GM19452 (cell line): ENCODE data around the gene LPAR5.
A peak's percentile ranks its signal among the peaks of the same experiment; 100 is the strongest.

Experiments used
- ATAC-seq: cut with Tn5 transposase; IDR thresholded peaks from one replicate; pipeline ENCODE4 v1.9.1; 2021; ENCODE audit not compliant: unreplicated experiment

The LPAR5 gene

DNA sequence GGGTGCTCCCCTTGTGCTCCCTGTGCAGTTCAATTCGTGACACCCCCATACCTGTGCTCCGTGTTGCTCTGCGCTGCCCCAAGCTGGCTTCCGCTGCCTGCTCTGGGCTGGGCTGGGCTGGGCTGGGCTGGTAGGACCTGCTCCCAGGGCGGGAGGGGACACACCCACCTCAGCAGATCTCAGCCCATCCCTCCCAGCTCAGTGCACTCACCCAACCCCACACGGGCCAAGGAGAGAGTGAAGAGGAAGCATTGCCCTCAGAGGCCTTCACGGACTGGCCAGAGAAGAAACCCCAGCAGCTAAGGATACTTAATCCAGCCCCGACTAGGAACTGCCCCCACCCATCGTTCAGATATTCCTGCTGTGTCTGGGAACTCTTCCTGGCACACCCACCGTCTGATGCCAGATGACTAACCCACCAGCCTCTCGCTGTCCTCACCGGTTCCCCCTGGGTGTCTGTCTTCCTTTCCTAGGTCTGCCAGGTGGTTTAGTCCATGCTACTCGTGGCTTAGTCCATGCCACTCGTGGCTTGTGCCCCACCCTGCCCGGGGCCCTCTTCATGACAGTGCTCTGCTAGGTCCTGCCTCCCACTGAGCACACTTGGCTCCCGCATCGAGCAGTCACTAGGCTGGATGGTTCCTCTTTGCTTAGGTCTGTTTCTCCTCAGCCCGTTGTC lies at the start of gene LPAR5:
TSS of gene LPAR5 (minus strand) at position 104 of the 676 bp plus-strand sequence. CDS start 14,711 bp downstream, outside the sequence.
- no peak for ATAC-seq

DNA sequence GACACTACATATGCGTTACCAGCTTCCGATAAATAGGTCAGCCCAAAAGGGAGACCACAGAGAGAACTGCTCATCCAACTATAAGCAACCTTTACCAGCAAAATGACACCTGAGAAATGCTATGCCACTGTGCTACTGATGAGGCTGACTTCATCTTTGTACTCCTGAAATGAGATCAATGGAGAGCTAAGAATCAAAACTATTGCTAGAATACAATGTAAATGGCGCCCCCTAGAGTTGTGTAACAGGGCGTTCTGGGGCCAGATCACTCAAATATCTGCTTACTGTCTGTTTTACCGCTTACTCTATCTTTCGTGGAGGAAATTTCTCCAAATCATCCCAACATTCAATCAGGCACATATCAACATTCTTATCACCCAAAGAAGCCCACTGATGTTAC lies 48.9 kb upstream of the LPAR5 start:
- ATAC-seq = no peak

DNA sequence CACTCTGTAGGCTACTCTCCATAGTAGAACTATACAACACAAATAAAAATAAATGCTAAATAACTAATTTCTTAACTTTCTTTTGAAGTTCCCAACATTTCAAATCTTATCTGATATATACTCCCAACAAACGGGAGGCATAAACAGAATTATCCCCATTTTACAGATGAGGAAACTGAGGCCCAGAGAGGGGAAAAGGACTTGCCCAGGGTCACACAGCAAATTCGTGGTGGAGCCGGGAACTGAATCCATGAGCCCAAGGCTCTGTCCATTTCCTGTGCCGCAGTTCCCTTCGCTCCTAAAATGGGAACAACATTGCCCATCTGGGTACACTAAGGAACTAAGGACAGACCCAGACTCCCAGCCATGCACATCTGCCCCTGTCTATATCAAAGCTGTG lies 41.2 kb upstream of the LPAR5 start:
- ATAC-seq = no peak

DNA sequence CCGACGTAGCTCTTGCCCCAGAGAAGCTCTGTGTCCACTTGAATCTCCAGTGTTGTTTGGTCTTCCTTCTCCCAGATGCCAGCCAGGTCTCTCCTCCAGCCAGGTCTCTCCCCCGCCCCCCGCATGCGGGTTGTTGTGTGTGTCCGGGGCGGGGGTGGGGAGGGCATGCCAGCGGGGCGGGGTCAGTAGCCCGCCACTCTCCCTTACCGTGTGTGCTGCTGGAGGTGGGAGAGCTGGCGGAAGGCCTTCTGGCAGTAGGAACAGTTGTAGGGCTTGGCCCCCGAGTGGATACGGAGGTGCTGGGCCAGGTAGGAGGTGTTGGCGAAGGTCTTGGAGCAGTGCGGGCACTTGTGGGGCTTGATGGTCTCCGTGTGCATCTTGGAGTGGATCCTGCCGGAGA lies 36.4 kb upstream of the LPAR5 start:
- ATAC-seq = no peak

DNA sequence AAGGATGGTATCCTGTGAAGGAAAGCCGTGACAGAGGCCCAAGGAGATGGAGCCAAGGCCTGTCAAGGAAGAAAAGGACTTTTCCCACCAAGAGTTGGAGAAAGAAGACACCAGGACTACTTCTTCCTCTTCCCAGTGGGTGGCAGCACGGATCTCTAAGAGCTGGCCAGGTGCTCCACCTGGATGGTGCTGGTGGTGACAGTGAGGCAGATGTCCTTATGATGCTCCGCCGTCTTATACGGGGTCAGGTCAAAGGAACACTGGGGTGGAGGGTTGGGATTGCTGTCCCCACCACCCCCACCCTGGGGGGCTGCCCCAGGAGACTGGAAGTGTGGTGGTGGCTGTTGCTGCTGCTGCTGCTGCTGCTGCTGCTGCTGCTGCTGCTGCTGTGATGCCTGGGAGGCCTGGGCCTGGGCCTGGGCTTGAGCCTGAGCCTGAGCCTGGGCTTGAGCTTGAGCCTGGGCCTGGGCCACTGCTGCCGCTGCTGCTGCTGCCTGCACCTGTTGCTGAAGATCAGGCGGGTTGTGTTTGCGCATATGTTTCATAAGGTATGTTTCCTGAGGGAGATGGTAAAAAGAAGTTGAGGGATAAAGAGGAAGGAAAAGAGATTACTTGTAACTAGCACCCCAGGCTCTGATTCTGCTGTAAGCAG lies 31.9 kb upstream of the LPAR5 start:
- no peak for ATAC-seq

DNA sequence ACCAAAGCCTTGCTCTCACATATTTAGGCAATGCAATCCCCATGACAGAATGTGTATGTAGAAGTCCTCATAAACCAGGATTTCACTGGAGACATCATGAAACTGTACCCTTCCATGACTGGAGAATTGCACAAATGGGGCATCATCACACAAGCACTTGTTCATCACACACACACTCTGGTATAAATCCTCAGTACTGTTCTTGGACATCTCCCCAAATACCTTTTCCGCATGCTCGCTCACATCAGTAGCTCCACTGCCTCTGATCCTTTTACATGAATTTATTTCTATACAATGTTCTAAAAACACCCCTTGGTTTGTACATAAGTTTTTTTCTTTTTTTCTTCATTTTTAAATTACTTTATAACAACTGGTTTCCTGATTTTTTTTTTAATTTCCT lies 30.5 kb upstream of the LPAR5 start:
- no peak for ATAC-seq

DNA sequence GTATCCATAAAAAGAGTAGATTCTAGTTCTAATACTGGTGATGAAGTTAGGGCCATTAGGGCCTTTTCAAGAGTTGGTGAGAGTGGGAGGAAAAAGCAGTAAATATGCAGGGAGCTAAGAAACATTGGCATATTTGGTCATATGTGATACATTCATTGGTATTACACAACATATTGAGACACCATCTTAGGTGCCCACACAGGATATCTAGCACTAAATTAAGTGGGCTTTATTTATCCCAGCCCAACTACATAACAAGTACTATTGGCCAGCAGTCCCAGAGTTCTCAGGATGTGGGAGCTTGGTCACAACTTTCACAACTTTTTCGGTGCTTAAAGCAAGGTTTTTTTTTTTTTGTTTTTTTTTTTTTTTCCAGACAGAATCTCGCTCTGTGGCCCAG lies 29.1 kb upstream of the LPAR5 start:
- no peak for ATAC-seq

DNA sequence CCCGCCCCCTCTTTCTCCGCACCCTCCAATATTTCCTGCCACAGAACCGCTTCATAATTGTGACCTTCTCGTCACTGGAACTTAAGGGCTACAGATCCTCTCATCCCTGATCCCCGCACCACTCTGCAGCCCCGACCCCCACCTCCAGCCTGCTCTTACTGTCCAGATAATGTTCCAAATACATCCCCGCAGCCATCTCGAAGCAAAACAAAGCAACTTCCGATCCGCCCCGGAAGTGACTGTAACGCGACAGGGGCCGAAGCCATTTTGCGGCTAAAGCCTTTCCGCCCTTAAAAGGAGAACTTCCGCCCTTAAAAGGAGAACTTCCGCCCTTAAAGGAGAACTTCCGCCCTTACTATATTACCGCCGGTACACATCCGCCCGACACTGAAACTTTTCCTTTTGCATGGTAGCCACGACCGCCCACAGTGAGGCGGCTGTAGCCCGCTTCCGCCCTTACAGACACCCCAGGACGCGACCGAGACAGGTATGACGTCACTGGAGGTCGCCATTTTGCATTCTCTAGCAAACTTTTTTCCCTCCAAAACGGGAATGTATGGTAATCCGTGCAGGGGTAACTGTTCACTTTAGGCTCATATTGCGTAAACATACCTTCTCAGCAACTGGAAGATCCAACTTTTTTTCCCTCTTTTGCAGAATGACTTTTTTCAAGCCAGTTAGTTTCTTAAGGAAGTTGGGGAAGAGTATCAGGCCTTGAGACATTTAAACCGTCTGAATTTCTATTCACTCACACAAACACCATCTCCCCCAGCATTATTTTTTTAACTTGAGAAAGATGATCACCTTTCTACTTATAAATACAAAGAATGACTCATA lies 27.4 kb upstream of the LPAR5 start, which contains the start of gene ING4:
TSS of gene ING4 (minus strand) at position 214 of the 837 bp plus-strand sequence. CDS start at position 196, 18 bp downstream.
- peak; percentile 98 for ATAC-seq

DNA sequence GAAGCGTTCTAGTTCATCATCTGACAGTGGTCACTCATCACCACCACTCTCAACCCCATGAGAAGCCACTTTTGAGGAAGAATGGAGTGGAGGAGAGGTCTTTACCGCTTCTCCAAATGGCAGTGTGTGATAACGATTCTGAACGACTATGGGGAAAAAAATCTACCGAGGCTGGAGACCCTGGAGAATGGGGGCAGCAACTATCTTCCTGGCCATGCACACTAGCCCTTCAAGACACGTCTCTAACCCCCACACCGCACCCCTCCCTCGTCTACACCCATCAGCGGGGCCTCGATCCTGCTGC lies 26.8 kb upstream of the LPAR5 start:
- no peak for ATAC-seq

DNA sequence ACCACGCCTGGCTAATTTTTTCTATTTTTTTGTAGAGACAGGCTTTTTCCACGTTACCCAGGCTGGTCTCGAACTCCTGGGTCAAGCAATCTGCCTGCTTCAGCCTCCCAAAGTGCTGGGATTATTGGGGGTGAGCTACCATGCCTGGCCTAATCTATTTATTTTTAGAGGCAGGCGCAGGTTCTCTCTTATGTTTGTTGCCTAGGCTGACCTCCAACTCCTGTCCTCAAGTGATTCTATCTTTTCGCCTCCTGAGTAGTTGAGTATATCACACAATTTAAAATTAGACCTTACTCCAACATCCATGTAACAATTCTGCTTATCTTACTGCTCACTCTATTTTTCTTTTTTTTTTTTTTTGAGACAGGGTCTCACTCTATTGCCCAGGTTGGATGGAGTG lies 18.2 kb upstream of the LPAR5 start:
- ATAC-seq = no peak

DNA sequence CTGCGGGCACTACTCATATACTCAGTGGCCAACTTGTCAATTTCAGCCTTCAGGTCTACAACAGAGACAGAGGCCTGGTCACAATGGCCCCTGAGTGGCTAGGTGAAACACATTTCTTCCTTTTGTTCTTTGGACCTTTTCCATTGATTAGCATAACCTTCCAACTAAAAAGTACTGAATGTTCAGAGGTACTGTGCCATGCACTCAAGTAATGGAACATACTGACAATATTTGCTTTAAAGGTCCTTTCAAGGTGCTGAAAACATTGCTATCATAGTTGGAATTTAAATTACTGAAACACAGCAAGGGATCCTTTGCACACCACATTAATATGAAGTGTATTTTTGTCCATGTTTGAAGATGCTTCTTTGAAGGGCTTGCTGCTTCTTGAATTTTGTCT lies 17.6 kb upstream of the LPAR5 start:
- no peak for ATAC-seq

DNA sequence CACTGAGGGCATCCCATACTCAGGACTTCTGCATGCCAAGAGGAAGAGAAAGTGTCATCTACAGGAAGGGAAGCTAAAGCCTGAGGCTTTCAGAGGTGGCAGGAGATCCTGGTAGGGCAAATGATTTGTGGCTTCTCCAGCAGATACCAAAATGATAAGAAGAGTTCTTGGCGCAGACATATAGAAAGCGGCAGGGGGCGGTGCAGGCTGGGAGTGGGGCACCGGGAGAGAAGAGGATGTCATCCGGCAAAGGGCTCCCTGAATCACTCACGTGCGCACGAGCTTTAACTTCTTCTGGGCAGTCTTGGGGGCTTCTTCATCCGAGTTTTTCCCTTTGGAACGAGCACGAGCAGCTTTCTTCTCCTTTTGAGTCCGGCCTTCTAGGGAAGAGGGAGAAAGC lies 16.6 kb upstream of the LPAR5 start:
- no peak for ATAC-seq

DNA sequence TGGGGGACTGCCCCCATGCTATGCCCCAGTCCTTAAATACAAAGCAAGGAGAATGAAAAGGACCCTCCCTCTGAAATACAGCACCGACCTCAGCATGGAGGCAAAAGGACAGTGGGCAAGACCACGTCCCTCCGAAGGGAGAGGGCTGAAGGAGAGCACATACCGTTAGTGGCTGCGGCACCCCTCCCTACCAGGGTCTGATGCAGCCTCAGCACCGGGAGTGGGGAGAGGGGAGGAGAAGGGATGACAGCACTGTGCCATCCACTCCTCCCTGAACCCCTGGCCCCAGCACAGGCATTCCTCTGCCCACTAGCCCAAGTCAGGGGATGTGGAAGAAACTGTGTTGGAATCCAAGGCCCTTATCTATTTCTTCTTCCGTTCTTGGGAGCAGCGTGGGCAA lies 15.1 kb upstream of the LPAR5 start:
- ATAC-seq = no peak

DNA sequence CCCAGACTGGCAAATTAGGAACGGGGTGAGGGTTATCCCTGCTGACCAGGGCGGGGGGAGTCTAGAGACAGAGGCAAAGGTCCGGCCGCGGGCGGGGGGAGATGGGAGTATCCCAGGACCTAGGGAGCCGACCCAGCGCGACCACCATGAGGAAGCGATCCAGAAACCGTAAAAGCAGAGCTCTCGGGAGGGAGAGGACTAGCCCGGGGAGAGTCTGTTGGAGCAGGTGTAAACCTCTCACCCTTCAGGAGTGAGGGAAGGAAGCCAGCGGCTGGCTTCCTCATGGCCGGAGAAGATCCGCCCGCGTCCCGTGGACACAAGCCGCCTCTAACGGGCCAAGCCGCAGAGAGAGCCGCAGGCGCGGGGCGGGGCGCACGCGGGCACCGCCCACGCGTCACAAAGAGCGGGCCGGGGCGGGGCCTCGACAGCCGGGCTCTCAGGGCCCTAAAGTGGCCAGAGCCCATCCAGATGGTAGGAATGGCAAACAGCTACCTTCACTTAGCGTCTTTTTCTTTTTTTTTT lies 11.4 kb upstream of the LPAR5 start, which contains the start of gene ACRBP:
TSS of gene ACRBP (minus strand) at position 350 of the 522 bp plus-strand sequence. CDS start at position 284, 66 bp downstream.
- no peak for ATAC-seq

DNA sequence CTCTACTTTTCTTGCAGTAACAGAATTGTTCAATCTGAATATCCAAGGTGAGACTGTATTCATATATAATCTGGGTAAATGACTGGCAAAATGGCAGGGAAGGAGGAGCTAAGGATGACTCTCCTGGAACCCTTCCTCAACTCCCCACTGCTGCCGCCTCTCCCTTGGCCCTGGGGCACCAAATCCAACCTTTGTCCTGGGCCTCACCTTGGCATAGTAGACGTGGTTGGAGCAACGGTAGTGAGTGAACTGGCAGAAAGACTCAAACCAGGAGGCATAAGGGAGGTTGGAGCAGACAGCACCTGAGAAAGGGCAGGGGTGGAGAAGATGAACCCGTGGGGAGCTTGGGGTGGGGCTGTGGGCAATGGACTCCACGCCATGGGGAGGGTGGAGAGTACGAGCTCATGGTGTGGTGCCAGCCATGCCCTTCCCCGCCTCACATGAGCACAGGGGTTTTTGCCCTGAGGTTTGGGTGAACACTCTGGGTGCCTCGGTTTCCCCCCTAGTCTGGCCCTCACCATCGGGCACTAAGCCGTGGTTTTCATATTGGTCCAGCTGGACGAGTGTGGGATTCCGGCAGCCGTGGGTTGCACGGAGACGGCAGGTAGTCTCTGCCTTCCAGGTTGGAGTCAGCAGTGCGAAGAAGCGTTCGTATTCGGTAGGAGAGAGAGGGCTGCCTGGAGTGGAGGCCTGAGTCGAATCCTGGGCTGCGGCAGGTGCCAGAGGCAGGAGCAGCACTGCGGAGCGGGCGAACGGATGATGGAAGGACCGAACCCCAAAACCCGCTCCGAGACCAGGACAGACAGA lies 10.7 kb upstream of the LPAR5 start:
- ATAC-seq = no peak

DNA sequence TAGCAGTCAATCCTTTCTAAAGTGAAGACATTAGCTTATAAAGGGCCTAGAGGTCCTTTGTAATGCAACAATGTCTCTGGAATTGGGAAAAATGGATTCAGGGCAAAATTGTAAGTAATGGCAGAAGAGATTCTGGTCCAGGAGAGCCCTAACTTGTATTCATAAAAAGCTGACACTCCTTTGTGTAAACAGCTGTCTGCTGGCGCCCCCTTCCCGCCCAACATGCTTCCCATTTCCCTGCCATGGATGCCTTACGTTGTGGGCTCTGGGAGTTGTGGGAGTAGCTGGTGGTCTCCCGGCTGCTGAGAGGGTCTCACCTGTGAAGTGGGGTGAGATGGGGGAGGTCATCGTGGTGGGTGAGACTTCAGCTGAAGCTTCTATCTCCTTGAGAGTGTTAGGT lies 9.1 kb upstream of the LPAR5 start:
- ATAC-seq = no peak

DNA sequence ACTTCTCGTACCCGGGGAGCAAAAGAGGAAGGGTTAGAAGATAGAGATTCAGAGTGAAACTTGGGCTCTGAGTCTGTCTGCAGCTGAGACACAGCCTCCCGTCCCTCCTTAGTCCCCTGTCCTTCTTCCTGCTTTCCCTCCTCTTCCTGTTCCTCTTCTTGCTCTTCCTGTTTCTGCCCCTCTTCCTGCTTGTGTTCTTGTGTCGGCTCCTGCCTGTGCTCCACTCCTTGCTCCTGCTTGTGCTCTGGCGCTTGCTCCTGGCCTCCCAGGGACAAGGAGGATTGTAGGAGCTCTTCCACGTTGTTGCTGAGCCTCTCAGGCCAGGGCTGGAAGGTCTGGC lies 8.5 kb upstream of the LPAR5 start:
- no peak for ATAC-seq

DNA sequence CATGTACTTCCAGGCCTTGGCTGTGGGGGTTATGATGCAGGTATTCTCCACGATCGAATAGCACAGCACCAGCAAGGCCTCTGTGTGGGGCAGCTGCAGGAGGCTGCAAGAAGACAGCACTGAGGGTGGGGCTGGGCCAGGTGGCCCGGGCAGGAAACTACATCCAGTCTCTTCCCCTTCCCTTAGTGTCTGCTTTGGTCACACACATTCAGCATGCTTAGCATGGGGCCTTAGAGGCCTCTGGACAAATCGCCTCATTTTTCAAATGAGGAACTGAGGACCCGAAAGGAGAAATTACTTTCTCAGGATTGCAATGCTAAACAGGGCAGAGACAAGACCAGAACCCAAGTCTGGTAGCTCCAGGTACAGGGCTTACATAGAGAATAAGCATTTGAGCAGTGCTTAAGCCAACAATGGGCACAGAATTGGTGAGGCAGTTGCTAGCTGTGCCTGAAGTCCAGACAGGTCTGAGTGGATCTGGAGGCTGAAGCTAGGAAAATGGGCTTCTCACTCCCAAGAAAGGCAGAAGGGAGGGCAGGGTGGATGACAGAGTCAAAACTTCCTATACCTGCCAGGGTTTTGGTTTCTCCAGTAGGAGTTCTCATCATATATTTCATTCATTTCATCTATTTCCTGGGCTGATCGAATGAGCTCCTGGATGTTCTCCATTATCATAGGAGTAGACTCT lies 8.0 kb upstream of the LPAR5 start:
- ATAC-seq = no peak

DNA sequence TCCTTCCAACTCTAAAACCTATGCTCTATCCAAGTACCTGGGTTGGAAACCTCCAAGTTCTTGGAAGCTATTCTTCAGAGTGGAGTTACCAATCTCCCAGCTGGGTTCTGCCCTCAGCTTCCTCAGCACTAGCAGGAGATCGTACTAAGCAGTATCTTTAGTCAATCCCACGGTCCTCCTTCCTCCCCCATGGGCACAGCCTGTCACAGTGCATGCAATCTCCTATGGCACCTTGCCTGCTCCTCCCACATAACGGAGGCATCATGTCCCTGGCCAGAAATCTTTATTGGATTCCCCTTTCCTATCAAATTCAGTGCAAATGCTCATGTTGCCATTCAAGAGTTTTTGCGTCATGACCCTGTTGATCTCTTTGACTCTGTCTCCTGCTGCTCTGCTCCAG lies 5.4 kb upstream of the LPAR5 start:
- ATAC-seq = no peak

DNA sequence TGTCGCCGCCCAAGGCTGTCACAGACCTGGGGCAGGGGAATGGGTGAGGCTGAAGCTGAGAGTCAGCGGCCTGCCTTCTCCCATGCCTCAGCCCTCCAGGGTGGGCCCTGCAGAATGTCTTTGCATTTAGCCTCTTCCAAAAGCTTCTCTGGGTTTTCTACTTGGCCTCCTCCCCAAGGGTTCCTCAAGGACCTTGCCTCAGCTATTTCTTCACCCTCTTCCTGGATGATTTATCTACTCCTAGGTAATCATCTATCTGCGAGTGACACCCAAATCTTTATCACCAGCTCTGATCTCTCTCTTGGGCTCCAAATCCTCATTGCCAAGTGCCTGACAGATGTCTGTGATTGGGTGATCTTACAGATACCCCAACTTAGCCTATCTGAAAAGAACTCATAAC lies 4.7 kb upstream of the LPAR5 start:
- ATAC-seq = no peak
